HepG2 (cell line): ENCODE measurements around the gene ZFP14. TPM values are rescaled to one million over a fixed set of nuclear protein-coding genes. Genes with fewer than 3 reads are reported as not detected.

Experiments used
- AGO1 ChIP-seq: fragments of 200-400 bp; formaldehyde crosslinking; IDR thresholded peaks from 2 replicates; pipeline ENCODE4 v1.6.1; 2017; ENCODE audit warnings: mild to moderate bottlenecking, low read depth, low read length, moderate library complexity; ENCODE audit not compliant: poor library complexity, severe bottlenecking
- AHR ChIP-seq: IDR thresholded peaks from 2 replicates; pipeline ENCODE4 v1.6.1; 2018; ENCODE audit warnings: missing genetic modification reagents, missing compliant biosample characterization
- BORCS8-MEF2B ChIP-seq: sonication (generic); formaldehyde crosslinking; IDR thresholded peaks from 2 replicates; pipeline ENCODE4 v1.8.0; 2022; ENCODE audit warnings: mild to moderate bottlenecking, missing genetic modification reagents
- CBX5 ChIP-seq: sonication (generic); formaldehyde crosslinking; IDR thresholded peaks from 2 replicates; pipeline ENCODE4 v1.4.0; 2020; ENCODE audit warnings: missing genetic modification reagents, borderline replicate concordance
- EEA1 ChIP-seq: sonication (generic); formaldehyde crosslinking; IDR thresholded peaks from 2 replicates; pipeline ENCODE4 v1.5.1; 2020; ENCODE audit warnings: mild to moderate bottlenecking, missing genetic modification reagents, borderline replicate concordance
- HNRNPK ChIP-seq: fragments of 200-400 bp; formaldehyde crosslinking; IDR thresholded peaks from 2 replicates; pipeline ENCODE4 v1.6.1; 2018; ENCODE audit warnings: low read length, low read depth, moderate library complexity, mild to moderate bottlenecking; ENCODE audit not compliant: poor library complexity, severe bottlenecking
- JARID2 ChIP-seq: sonication (generic); formaldehyde crosslinking; IDR thresholded peaks from 2 replicates; pipeline ENCODE4 v1.8.1; 2023; ENCODE audit warnings: missing genetic modification reagents, inconsistent platforms; ENCODE audit not compliant: insufficient replicate concordance
- MAFG ChIP-seq: sonication (generic); formaldehyde crosslinking; IDR thresholded peaks from 2 replicates; pipeline ENCODE4 v1.5.1; 2020; ENCODE audit warnings: mild to moderate bottlenecking, missing genetic modification reagents
- MATR3 ChIP-seq: sonication (generic); formaldehyde crosslinking; IDR thresholded peaks from 2 replicates; pipeline ENCODE4 v1.4.0; 2020; ENCODE audit warnings: missing genetic modification reagents
- MEIS2 ChIP-seq: sonication (generic); formaldehyde crosslinking; IDR thresholded peaks from 2 replicates; pipeline ENCODE4 v1.9.0; 2021; ENCODE audit warnings: mild to moderate bottlenecking, missing genetic modification reagents
- NCOA1 ChIP-seq: sonication (generic); formaldehyde crosslinking; IDR thresholded peaks from 2 replicates; pipeline ENCODE4 v1.9.0; 2021; ENCODE audit warnings: missing genetic modification reagents
- NFYB ChIP-seq: sonication (generic); formaldehyde crosslinking; IDR thresholded peaks from 2 replicates; pipeline ENCODE4 v1.4.0; 2020; ENCODE audit warnings: missing genetic modification reagents
- PRDM15 ChIP-seq: sonication (generic); formaldehyde crosslinking; IDR thresholded peaks from 2 replicates; pipeline ENCODE4 v1.4.0; 2020; ENCODE audit warnings: missing genetic modification reagents
- RAD21 ChIP-seq: fragments of 450-650 bp; formaldehyde crosslinking; IDR thresholded peaks from 2 replicates; pipeline ENCODE4 v1.5.0; 2020; ENCODE audit warnings: mild to moderate bottlenecking
- SKIL ChIP-seq: sonication (generic); formaldehyde crosslinking; IDR thresholded peaks from 2 replicates; pipeline ENCODE4 v1.8.0; 2022; ENCODE audit warnings: missing genetic modification reagents, mild to moderate bottlenecking, moderate library complexity, borderline replicate concordance
- SP4 ChIP-seq: sonication (generic); formaldehyde crosslinking; IDR thresholded peaks from 2 replicates; pipeline ENCODE4 v1.8.1; 2023; ENCODE audit warnings: mild to moderate bottlenecking, missing genetic modification reagents
- WIZ ChIP-seq: sonication (generic); formaldehyde crosslinking; IDR thresholded peaks from 2 replicates; pipeline ENCODE4 v1.5.1; 2020; ENCODE audit warnings: mild to moderate bottlenecking, missing genetic modification reagents
- XBP1 ChIP-seq: sonication (generic); formaldehyde crosslinking; IDR thresholded peaks from 2 replicates; pipeline ENCODE4 v1.5.0; 2020; ENCODE audit warnings: missing genetic modification reagents
- ZBTB20 ChIP-seq: sonication (generic); formaldehyde crosslinking; IDR thresholded peaks from 2 replicates; pipeline ENCODE4 v1.8.1; 2023; ENCODE audit warnings: missing genetic modification reagents, low read depth, mild to moderate bottlenecking, borderline replicate concordance
- ZNF230 ChIP-seq: sonication (generic); formaldehyde crosslinking; IDR thresholded peaks from 2 replicates; pipeline ENCODE4 v1.4.0; 2020; ENCODE audit warnings: mild to moderate bottlenecking, missing genetic modification reagents
- ZNF329 ChIP-seq: sonication (generic); formaldehyde crosslinking; IDR thresholded peaks from 2 replicates; pipeline ENCODE4 v1.9.0; 2021; ENCODE audit warnings: low read depth, mild to moderate bottlenecking, missing genetic modification reagents
- ZNF605 ChIP-seq: sonication (generic); formaldehyde crosslinking; IDR thresholded peaks from 2 replicates; pipeline ENCODE4 v1.8.0; 2022; ENCODE audit warnings: mild to moderate bottlenecking, missing genetic modification reagents
- ZNF607 ChIP-seq: sonication (generic); formaldehyde crosslinking; IDR thresholded peaks from 2 replicates; pipeline ENCODE4 v1.5.1; 2020; ENCODE audit warnings: missing genetic modification reagents, mild to moderate bottlenecking, borderline replicate concordance
- ZNF772 ChIP-seq: sonication (generic); formaldehyde crosslinking; IDR thresholded peaks from 2 replicates; pipeline ENCODE4 v1.5.0; 2020; ENCODE audit warnings: mild to moderate bottlenecking, missing genetic modification reagents
- polyA plus RNA-seq, 8 experiments: library from polyadenylated mRNA; depleted of rRNA in 3 of 8; stranded (reverse) in 7 of 8; unstranded in 1 of 8; fragments of >200 nt; fragmentation: Illumina TruSeq in 4 of 8; extraction: Trizol in 4 of 8; gene quantifications; 2 replicates each; pipeline versions ENCODE4 v1.2.1 to v1.2.3, GENCODE V29; 2011 to 2016; ENCODE audit warnings: low read depth in 4 of 8, missing spikeins in 1 of 8, mixed read lengths in 1 of 8; ENCODE audit not compliant: insufficient read depth in 1 of 8
- total RNA-seq, 5 experiments: library from RNA; depleted of rRNA; stranded (reverse); fragments of >200 nt; fragmentation: Illumina TruSeq; extraction: Trizol; gene quantifications; 2 replicates each; pipeline ENCODE4 v1.2.3, GENCODE V29; 2016; ENCODE audit warnings: low read depth in 1 of 5

The ZFP14 gene
- total and polyA plus RNA-seq, 2 of the 13 experiments (the other 11 are each of a cell fraction or from before 2014, with no cell fraction given), result 2.0 to 5.0 TPM

- TF ChIP-seq SKIL (CRISPR knock-in tag) (no peak), NCOA1 (CRISPR knock-in tag) (no peak), WIZ (no peak), CBX5 (CRISPR knock-in tag) (peak; percentile 64; the same call in 1 of the 2 replicates), XBP1 (0 out of 2 replicates have a peak, but pooled peaks have one; percentile 51), PRDM15 (CRISPR knock-in tag) (0 out of 2 replicates have a peak, but pooled peaks have one; percentile 17), ZNF230 (CRISPR knock-in tag) (no peak; the same call in 1 of the 2 replicates), MEIS2 (CRISPR knock-in tag) (peak; percentile 42; the same call in 1 of the 2 replicates), BORCS8-MEF2B (CRISPR knock-in tag) (peak; percentile 79; the same call in 1 of the 2 replicates), AGO1 (peak; percentile 84), JARID2 (CRISPR knock-in tag) (no peak), ZNF607 (no peak), HNRNPK (no peak), ZNF329 (CRISPR knock-in tag) (no peak), ZNF772 (no peak), SP4 (CRISPR knock-in tag) (0 out of 2 replicates have a peak, but pooled peaks have one; percentile 34), ZNF605 (CRISPR knock-in tag) (peak; percentile 90), RAD21 (peak; percentile 63), AHR (CRISPR knock-in tag) (0 out of 2 replicates have a peak, but pooled peaks have one; percentile 62), MAFG (CRISPR knock-in tag) (no peak), ZBTB20 (no peak), NFYB (CRISPR knock-in tag) (no peak), EEA1 (no peak), MATR3 (CRISPR knock-in tag) (no peak)
Observed at GRCh38 chr19:36378625-36379509, at the start of gene ZFP14 (continued).
